ENCODE results near the gene NAPB.

DNA sequence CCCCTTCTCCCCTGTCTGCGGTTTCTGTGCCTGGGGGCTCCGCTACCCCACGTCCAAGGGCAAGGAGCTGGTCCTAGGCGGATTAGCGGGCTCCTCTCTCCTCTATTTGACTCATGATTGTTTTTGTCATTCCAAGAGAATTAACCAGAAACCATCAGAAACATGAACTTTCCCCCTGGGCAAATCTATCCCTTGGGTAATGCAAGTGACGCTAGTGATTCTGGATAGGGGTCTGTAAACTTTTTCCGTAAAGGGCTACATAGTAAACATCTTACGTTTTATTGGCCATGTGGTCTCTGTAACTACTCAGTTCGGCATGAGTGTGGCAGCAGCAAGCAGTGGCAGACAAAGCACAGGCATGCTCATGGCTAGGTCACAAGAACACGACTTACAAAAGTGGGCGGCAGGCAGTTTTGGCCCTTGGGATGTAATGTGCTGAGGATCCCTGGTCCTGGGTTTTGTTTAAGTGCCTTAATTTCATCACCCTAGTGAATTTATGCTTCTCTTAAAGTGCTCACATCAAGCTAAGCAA, 30.7 kb upstream of the NAPB start:
- TF ChIP-seq, protein P1, sequence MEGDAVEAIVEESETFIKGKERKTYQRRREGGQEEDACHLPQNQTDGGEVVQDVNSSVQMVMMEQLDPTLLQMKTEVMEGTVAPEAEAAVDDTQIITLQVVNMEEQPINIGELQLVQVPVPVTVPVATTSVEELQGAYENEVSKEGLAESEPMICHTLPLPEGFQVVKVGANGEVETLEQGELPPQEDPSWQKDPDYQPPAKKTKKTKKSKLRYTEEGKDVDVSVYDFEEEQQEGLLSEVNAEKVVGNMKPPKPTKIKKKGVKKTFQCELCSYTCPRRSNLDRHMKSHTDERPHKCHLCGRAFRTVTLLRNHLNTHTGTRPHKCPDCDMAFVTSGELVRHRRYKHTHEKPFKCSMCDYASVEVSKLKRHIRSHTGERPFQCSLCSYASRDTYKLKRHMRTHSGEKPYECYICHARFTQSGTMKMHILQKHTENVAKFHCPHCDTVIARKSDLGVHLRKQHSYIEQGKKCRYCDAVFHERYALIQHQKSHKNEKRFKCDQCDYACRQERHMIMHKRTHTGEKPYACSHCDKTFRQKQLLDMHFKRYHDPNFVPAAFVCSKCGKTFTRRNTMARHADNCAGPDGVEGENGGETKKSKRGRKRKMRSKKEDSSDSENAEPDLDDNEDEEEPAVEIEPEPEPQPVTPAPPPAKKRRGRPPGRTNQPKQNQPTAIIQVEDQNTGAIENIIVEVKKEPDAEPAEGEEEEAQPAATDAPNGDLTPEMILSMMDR (IDR thresholded peaks at IDR 0.05; ENCODE audit: low read length), result no peak
- no peak for TF ChIP-seq EZH2 (IDR thresholded peaks at IDR 0.05; ENCODE audit: borderline replicate concordance, low read length)
